ENCODE data around the gene NDRG3. TPM values are rescaled to one million over a fixed set of nuclear protein-coding genes. Genes with fewer than 3 reads are reported as not detected.
"Not testable (repeated sequence)": the region's sequence is repeated elsewhere in the genome, so short reads cannot be mapped to it uniquely, and the experiment has no call there.

The NDRG3 gene
- total RNA-seq, 1 donor: 23.1 TPM

- no peak for TF ChIP-seq CTCF (IDR thresholded peaks at IDR 0.05; ENCODE audit: insufficient read depth, low read length)
- no peak for DNase-seq (ENCODE audit: low read depth)
- H3K4me3 ChIP-seq (ENCODE audit: low read depth, low read length): no peak overlapping the region
Observed at GRCh38 chr20:36611625-36612024, 134.3 kb downstream of the NDRG3 start.

GRCh38 chr20:36608388-36608728 lies 137.5 kb downstream of the NDRG3 start:
- not testable (repeated sequence) for H3K4me3 ChIP-seq (ENCODE audit: low read depth, low read length); DNase-seq (ENCODE audit: low read depth)

GRCh38 chr20:36607586-36608387 lies 138.1 kb downstream of the NDRG3 start:
- DNase-seq (ENCODE audit: low read depth): no peak
- H3K4me3 ChIP-seq (ENCODE audit: low read depth, low read length): peak overlapping the region; percentile 15
- no peak for TF ChIP-seq CTCF (IDR thresholded peaks at IDR 0.05; ENCODE audit: insufficient read depth, low read length)

- no peak for TF ChIP-seq CTCF (IDR thresholded peaks at IDR 0.05; ENCODE audit: insufficient read depth, low read length)
- DNase-seq (ENCODE audit: low read depth): peak; percentile 47
Observed at GRCh38 chr20:36606158-36607066, 139.5 kb downstream of the NDRG3 start.

GRCh38 chr20:36605399-36606157 lies 140.3 kb downstream of the NDRG3 start, which contains the start of gene RAB5IF:
Gene RAB5IF, plus strand, starts transcription at chr20:36605779. Its CDS starts 173 bp downstream, at chr20:36605952.
- peak; percentile 98 for DNase-seq (ENCODE audit: low read depth)
- peak; percentile 92 for TF ChIP-seq CTCF (IDR thresholded peaks at IDR 0.05; ENCODE audit: insufficient read depth, low read length)
- H3K4me3 ChIP-seq (ENCODE audit: low read depth, low read length): peak within 1 kb of the TSS; percentile 97

More at GRCh38 chr20:36606158-36607066, 139.5 kb downstream of the NDRG3 start:
- H3K4me3 ChIP-seq (ENCODE audit: low read depth, low read length): peak overlapping the region; percentile 97

- no peak for DNase-seq (ENCODE audit: low read depth)
- peak overlapping the region; percentile 57 for H3K4me3 ChIP-seq (ENCODE audit: low read depth, low read length)
- TF ChIP-seq CTCF (IDR thresholded peaks at IDR 0.05; ENCODE audit: insufficient read depth, low read length): no peak
Observed at GRCh38 chr20:36604952-36605398, 140.9 kb downstream of the NDRG3 start.

Small RNAs within 50 kb of the gene (small RNA-seq; reads per million reads assigned to genes)
- not detected for gene RF00019

Other genes with a start within 250 kb of the NDRG3 start
- 43.6 and 50.0 TPM in 2 replicates for gene MYL9, start 204.6 kb downstream of the NDRG3 start, total RNA-seq (ENCODE audit: low replicate concordance)
- 3.1 and 4.8 TPM in 2 replicates for gene TGIF2, start 172.5 kb downstream of the NDRG3 start, total RNA-seq (ENCODE audit: low replicate concordance)
- 30.3 and 59.1 TPM in 2 replicates for gene RAB5IF, start 140.3 kb downstream of the NDRG3 start, total RNA-seq (ENCODE audit: low replicate concordance)
- gene SLA2, start 99.9 kb downstream of the NDRG3 start, total RNA-seq (ENCODE audit: low replicate concordance): not detected in 2 replicates
- 10.2 and 40.4 TPM in 2 replicates for gene DSN1, start 27.7 kb upstream of the NDRG3 start, total RNA-seq (ENCODE audit: low replicate concordance)
- 0.18 TPM in 1 of 2 replicates, not detected in the other for gene TLDC2, start 130.0 kb upstream of the NDRG3 start, total RNA-seq (ENCODE audit: low replicate concordance)
- gene SAMHD1, start 205.6 kb upstream of the NDRG3 start, total RNA-seq (ENCODE audit: low replicate concordance): 32.7 and 41.8 TPM in 2 replicates